ENCODE data around the gene C10orf95. TPM values are rescaled to one million over a fixed set of nuclear protein-coding genes. Genes with fewer than 3 reads are reported as not detected.

C10orf95 gene
- total and polyA plus RNA-seq, 2 of the 13 experiments (the other 11 are each of a cell fraction or from before 2014, with no cell fraction given) = 0.05 to 0.07 TPM

GRCh38 chr10:102452672-102453340, 1.5 kb upstream of the C10orf95 start:
- no peak for DNase-seq (ENCODE audit: low spot score)
- Histone ChIP-seq H3K27me3 (ENCODE audit: control insufficient read depth in 1 of 2, insufficient read depth in 2 of 2, low read length in 2 of 2) (no peaks in the 10 kb centered on the region; a peak in 1 of 5 replicates), H3K9ac (ENCODE audit: insufficient read depth, low read depth, low read length) (no peak overlapping the region), H3K4me2 (ENCODE audit: low read depth, low read length) (no peak overlapping the region), H4K20me1 (ENCODE audit: insufficient read depth, low read length) (no peaks in the 10 kb centered on the region), H2AFZ (ENCODE audit: low read length) (no peak overlapping the region), H3K79me2 (ENCODE audit: insufficient read depth, low read length) (peaks cover 7% of the 10 kb centered on the region), H3K9me3 (ENCODE audit: low read length) (no peaks in the 10 kb centered on the region), H3K4me3 (replicated peaks in 1 of 3; ENCODE audit: insufficient read depth in 1 of 3, low read depth in 2 of 3, low read length in 3 of 3) (no peak overlapping the region; a peak in 1 of 6 replicates), H3K4me1 (ENCODE audit: insufficient read depth, low read length) (peaks cover 28% of the 10 kb centered on the region), H3K27ac (ENCODE audit: extremely low read length, insufficient read depth, low read length) (no peak overlapping the region), H3K36me3 (replicated peaks in 1 of 2; ENCODE audit: control insufficient read depth in 1 of 2, insufficient read depth in 2 of 2, low read length in 2 of 2) (peaks cover 2 to 4% of the 10 kb centered on the region in 2 experiments; a peak in 3 of 5 replicates)
- ATAC-seq = no peak
- FAIRE-seq = no peak
- ChIA-PET CTCF (ENCODE audit: low intra/inter-chr PET ratio, low total read pairs) (no interaction called here), POLR2A (interaction anchor here (0.6 to 6.2 kb wide), 3 partner anchors 9 to 210 kb away, joined by 3 to 112 read pairs (median 73); partner anchors contain the start of gene CUEDC2)
- 85% methylated on average over 3 of the region's 3 CpGs for WGBS (ENCODE audit: low lambda C conversion rate)
- in situ Hi-C loops (cut with HindIII; ENCODE audit: extremely low pct_ligation_motif_present, low pct_unique_long_range_greater_than_20kb) = no loop called here
- intact Hi-C loops (cut with micrococcal nuclease; ENCODE audit: unreplicated experiment) = no loop called here
- no TSS peak for BruUV-seq (replicated peaks)
- no peak for TF ChIP-seq NR2F6 (IDR thresholded peaks at IDR 0.05)
- 0 out of 2 replicates have a peak, but pooled peaks have one; percentile 7 for TF ChIP-seq NR2F6 (CRISPR knock-in tag; IDR thresholded peaks at IDR 0.05)
- peak; percentile 42 for TF ChIP-seq CEBPG (CRISPR knock-in tag; IDR thresholded peaks at IDR 0.05)
- peak; percentile 13; the same call in 1 of the 2 replicates for TF ChIP-seq CEBPB (IDR thresholded peaks at IDR 0.05; ENCODE audit: borderline replicate concordance, low read depth, low read length)
- TF ChIP-seq CREB1 (IDR thresholded peaks at IDR 0.05) = peak; percentile 61; the same call in 1 of the 2 replicates
- TF ChIP-seq CREB1 (CRISPR knock-in tag; IDR thresholded peaks at IDR 0.05) = no peak
- TF ChIP-seq, protein P1, sequence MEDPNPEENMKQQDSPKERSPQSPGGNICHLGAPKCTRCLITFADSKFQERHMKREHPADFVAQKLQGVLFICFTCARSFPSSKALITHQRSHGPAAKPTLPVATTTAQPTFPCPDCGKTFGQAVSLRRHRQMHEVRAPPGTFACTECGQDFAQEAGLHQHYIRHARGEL (CRISPR knock-in tag; IDR thresholded peaks at IDR 0.05) = no peak
- TF ChIP-seq ZMYM3 (CRISPR knock-in tag; IDR thresholded peaks at IDR 0.05) = peak; percentile 53; the same call in 1 of the 2 replicates
- peak; percentile 24; the same call in 1 of the 2 replicates for TF ChIP-seq HNF4G (IDR thresholded peaks at IDR 0.05; ENCODE audit: borderline replicate concordance, low read depth, low read length)
- no peak for TF ChIP-seq HNF4G (CRISPR knock-in tag; IDR thresholded peaks at IDR 0.05; ENCODE audit: borderline replicate concordance, low read depth)
- peak; percentile 86; the same call in 1 of the 2 replicates for TF ChIP-seq ZNF768 (CRISPR knock-in tag; IDR thresholded peaks at IDR 0.05)
- TF ChIP-seq ZZZ3 (CRISPR knock-in tag; IDR thresholded peaks at IDR 0.05; ENCODE audit: borderline replicate concordance) = no peak
- no peak for TF ChIP-seq FOXJ3 (CRISPR knock-in tag; IDR thresholded peaks at IDR 0.05; ENCODE audit: borderline replicate concordance)
- no peak for TF ChIP-seq HCFC1 (IDR thresholded peaks at IDR 0.05; ENCODE audit: low read depth, low read length)
- TF ChIP-seq ATF7 (IDR thresholded peaks at IDR 0.05) = peak; percentile 40; the same call in 1 of the 2 replicates
- no peak for TF ChIP-seq ATF7 (CRISPR knock-in tag; IDR thresholded peaks at IDR 0.05)
- peak; percentile 66 for TF ChIP-seq HNF4A (CRISPR knock-in tag; IDR thresholded peaks at IDR 0.05)
- TF ChIP-seq FOSL2 (CRISPR knock-in tag; IDR thresholded peaks at IDR 0.05) = peak; percentile 70
